Natural killer cell treated with Interleukin-12 subunit alpha and Interleukin-12 subunit beta and Interleukin-15 and Interleukin-18, amount 100 ng/mL, for 72 hours (primary cell): ENCODE data around the gene ADGRV1. TPM values are rescaled to one million over a fixed set of nuclear protein-coding genes. Genes with fewer than 3 reads are reported as not detected.
"Not testable (repeated sequence)": the region's sequence is repeated elsewhere in the genome, so short reads cannot be mapped to it uniquely, and the experiment has no call there.

ENCODE experiments used
- ATAC-seq, 2 donors: fragments of 150-1000 bp; cut with Tn5 transposase in 1 of 2; sonication (Bioruptor Pico), chemical (Tn5 transposase) in 1 of 2; 2 replicates each; pipeline ENCODE4 v1.10.0; 2021
- DNase-seq: peaks from one replicate; pipeline ENCODE4 v3.0.0; 2022; ENCODE audit warnings: low spot score
- H3K27ac Mint-ChIP-seq, 2 donors: 1 replicate in 1 of 2; 2 replicates in 1 of 2; pipeline ENCODE4 v1.8.0; 2022; ENCODE audit warnings: mixed read lengths in 2 of 2, mild to moderate bottlenecking in 1 of 2, moderate library complexity in 1 of 2
- H3K27me3 Mint-ChIP-seq, 2 donors: 1 replicate in 1 of 2; 2 replicates in 1 of 2; pipeline ENCODE4 v1.8.0; 2022; ENCODE audit warnings: mixed read lengths in 2 of 2
- H3K36me3 Mint-ChIP-seq: one replicate; pipeline ENCODE4 v1.8.0; 2022; ENCODE audit warnings: mixed read lengths
- H3K4me1 Mint-ChIP-seq, 2 donors: 1 replicate in 1 of 2; 2 replicates in 1 of 2; pipeline ENCODE4 v1.8.0; 2022; ENCODE audit warnings: low read depth in 2 of 2, mixed read lengths in 2 of 2, mild to moderate bottlenecking in 1 of 2
- H3K4me3 Mint-ChIP-seq: one replicate; pipeline ENCODE4 v1.8.0; 2022; ENCODE audit warnings: mixed read lengths
- H3K9me3 Mint-ChIP-seq: 2 replicates; pipeline ENCODE4 v1.8.0; 2022; ENCODE audit warnings: mixed read lengths
- total RNA-seq, 2 donors: library from RNA; stranded (reverse); gene quantifications; one replicate each; pipeline ENCODE4 v1.2.3, GENCODE V29; 2022

Gene ADGRV1
- total RNA-seq, 2 donors from 2014 or later: 0.33 TPM; not detected in 1

- no peak for ATAC-seq
- peaks cover 0 to 5% of the 10 kb centered on the region in 2 donors for H3K4me1 Mint-ChIP-seq
- H3K27ac Mint-ChIP-seq: no peak overlapping the region
- no peaks in the 10 kb centered on the region for H3K36me3 Mint-ChIP-seq
- H3K9me3 Mint-ChIP-seq: no peaks in the 10 kb centered on the region
- H3K27me3 Mint-ChIP-seq: peaks cover 29 to 58% of the 10 kb centered on the region in 2 donors
- no peak overlapping the region for H3K4me3 Mint-ChIP-seq
- no peak for DNase-seq
These were observed 2.2 kb downstream of the ADGRV1 start for GRCh38 chr5:90560771-90561170.

DNA sequence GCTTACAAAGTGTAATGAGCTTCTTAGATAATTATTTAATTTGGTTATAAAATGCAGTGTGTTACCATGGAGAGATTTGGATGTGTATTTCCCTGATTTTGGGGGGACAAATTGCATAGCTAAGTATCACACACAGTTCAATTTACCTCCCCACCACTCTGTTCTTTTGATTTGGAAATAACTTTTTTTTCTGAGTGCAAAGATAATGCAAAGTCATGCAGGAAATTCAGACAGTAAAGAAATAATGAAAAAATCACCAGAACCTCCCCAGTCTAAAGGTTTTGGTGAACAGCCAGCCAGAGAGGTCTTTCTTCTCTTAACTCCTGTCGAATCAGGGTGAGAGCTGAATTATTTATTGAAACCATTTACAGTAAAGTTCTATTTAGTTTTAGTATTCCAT, 3.2 kb downstream of the ADGRV1 start:
- no peak overlapping the region for H3K4me3 Mint-ChIP-seq
- H3K27me3 Mint-ChIP-seq: peaks cover 26 to 48% of the 10 kb centered on the region in 2 donors
- no peaks in the 10 kb centered on the region for H3K9me3 Mint-ChIP-seq
- ATAC-seq: no peak
- no peaks in the 10 kb centered on the region for H3K36me3 Mint-ChIP-seq
- no peak overlapping the region for H3K27ac Mint-ChIP-seq
- H3K4me1 Mint-ChIP-seq: peaks cover 0 to 5% of the 10 kb centered on the region in 2 donors
- no peak for DNase-seq

DNA sequence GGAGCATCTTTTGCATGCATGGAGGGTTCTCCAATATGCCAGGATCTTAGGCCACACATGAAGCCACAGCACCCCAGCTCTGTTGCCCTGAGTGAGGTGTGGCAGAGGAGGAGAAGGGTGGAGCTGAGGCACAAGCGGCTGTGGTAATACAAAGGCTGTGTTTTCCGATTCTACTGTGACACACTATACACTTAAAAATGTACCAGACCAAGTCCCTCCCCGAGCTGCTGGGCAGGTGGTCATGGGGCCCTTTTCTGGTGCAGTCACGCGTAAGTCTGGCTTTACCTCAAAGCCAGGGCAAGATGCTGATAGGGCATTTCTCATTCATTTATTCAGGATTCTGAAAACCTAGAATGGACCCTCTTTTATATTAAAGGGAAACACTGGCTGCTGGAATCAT, 3.7 kb downstream of the ADGRV1 start:
- no peak for DNase-seq
- H3K4me3 Mint-ChIP-seq: no peak overlapping the region
- H3K9me3 Mint-ChIP-seq: no peaks in the 10 kb centered on the region
- H3K27ac Mint-ChIP-seq: no peak overlapping the region
- ATAC-seq: no peak
- peaks cover 0 to 5% of the 10 kb centered on the region in 2 donors for H3K4me1 Mint-ChIP-seq
- H3K36me3 Mint-ChIP-seq: no peaks in the 10 kb centered on the region
- H3K27me3 Mint-ChIP-seq: peaks cover 23 to 42% of the 10 kb centered on the region in 2 donors

DNA sequence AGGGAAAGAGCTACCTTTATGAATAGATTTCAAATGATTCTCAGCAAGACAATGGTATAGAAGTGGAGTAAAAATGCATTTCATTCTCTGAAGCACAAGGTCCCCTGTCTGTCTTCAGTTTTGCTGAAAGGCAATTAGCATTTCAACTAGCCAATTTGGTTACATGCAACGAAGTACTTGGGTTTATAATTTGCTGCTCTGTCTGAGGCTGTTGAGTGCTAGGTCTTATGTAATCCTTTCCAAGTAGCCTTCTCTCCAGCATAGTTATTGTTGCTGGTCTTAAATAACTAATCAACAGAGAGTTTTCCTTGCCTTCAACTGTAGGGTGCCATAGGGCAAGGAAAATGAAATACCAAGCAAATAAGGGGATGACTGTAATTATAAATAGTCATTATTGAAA, 4.5 kb downstream of the ADGRV1 start:
- no peak overlapping the region for H3K27ac Mint-ChIP-seq
- no peaks in the 10 kb centered on the region for H3K9me3 Mint-ChIP-seq
- peaks cover 0 to 5% of the 10 kb centered on the region in 2 donors for H3K4me1 Mint-ChIP-seq
- ATAC-seq (no peak), DNase-seq (no peak)
- no peak overlapping the region for H3K4me3 Mint-ChIP-seq
- peaks cover 20 to 39% of the 10 kb centered on the region in 2 donors for H3K27me3 Mint-ChIP-seq
- no peaks in the 10 kb centered on the region for H3K36me3 Mint-ChIP-seq

- no peak overlapping the region for H3K4me3 Mint-ChIP-seq
These were observed 6.9 kb downstream of the ADGRV1 start for GRCh38 chr5:90565491-90565890.

GRCh38 chr5:90569084-90569483, 10.5 kb downstream of the ADGRV1 start:
- Mint-ChIP-seq H3K4me3 (no peak overlapping the region), H3K27me3 (peaks cover 24 to 49% of the 10 kb centered on the region in 2 donors), H3K4me1 (no peaks in the 10 kb centered on the region), H3K36me3 (no peaks in the 10 kb centered on the region), H3K9me3 (no peaks in the 10 kb centered on the region), H3K27ac (no peak overlapping the region)
- ATAC-seq: no peak
- DNase-seq: no peak

More at GRCh38 chr5:90565491-90565890, 6.9 kb downstream of the ADGRV1 start:
- DNase-seq (no peak), ATAC-seq (no peak)
- Mint-ChIP-seq H3K9me3 (no peaks in the 10 kb centered on the region), H3K27ac (no peak overlapping the region), H3K36me3 (no peaks in the 10 kb centered on the region), H3K4me1 (no peaks in the 10 kb centered on the region), H3K27me3 (peaks cover 17 to 41% of the 10 kb centered on the region in 2 donors)

DNA sequence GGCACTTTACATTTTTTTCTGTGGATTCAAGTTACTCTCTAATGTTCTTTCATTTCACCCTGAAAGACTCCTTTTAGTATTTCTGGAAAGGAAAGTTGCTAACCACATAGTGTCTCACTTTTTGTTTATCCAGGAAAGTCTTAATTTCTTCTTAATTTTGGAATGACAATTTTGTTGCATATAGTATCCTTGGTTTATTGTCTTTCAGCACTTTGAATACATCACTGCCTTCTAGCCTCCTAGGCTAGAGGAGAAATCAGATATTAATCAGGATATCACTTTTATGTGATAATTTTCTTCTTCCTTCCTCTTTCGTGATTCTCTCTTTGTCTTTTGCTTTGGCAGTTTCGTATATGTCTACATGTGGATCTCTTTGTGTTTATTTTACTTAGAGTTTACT, 11.4 kb downstream of the ADGRV1 start:
- Mint-ChIP-seq H3K27me3 (peaks cover 21 to 44% of the 10 kb centered on the region in 2 donors), H3K4me1 (no peaks in the 10 kb centered on the region), H3K27ac (no peak overlapping the region), H3K36me3 (no peaks in the 10 kb centered on the region), H3K9me3 (no peaks in the 10 kb centered on the region), H3K4me3 (no peak overlapping the region)
- ATAC-seq: no peak
- DNase-seq: no peak

DNA sequence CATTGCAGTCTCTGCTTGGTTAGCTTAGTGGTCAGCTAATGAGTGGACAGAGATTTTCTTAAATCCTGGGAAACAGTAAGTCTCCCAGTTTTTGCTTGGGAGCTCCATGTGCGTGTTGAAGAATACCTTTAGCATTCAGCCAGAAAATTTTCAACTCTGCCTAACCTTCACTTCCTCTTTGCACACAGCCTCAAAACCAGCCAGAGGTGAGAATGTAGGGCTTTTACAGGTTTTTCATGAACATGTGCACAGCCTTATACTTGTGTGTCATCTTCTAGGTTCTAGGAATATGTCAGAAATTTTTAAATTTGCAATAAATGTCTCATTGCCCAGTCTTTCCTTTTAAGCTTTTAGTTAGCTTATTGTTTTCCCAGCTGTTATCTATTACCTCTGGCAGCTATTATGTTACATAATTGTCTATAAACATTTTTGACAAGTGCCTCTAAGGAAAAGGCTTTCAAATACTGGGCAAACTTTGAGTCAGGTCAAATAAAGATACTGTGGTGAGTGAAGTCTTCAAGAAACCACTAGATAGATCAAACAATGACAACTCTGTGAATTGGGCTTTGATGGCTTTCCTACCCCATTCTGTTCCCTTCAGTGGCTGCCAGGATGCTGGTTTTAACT, 12.7 kb downstream of the ADGRV1 start:
- ATAC-seq (no peak), DNase-seq (no peak)
- Mint-ChIP-seq H3K27me3 (peaks cover 18 to 44% of the 10 kb centered on the region in 2 donors), H3K36me3 (no peaks in the 10 kb centered on the region), H3K27ac (no peak overlapping the region), H3K9me3 (no peaks in the 10 kb centered on the region), H3K4me1 (no peaks in the 10 kb centered on the region), H3K4me3 (no peak overlapping the region)

DNA sequence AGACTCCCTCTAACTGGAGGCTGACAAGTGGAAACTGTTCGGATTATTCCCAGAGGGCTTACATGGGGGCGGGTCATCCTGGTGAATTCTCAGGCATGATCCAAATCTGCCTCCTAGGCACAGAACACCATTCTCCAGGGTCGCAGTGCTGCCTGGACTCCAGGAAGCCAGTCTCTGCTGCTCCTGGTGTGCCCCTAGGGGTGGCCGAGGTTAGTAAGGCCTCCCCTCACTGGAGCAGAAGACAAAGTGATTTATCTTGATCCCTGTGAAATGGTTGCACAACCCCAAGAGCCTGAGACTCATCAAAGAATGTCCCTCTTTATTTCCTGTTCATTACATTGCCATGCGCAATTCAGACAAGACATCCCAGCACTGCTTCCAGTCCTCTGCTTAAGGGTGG, 17.1 kb downstream of the ADGRV1 start:
- H3K36me3 Mint-ChIP-seq: peaks cover 11% of the 10 kb centered on the region
- ATAC-seq (no peak), DNase-seq (no peak)
- peaks cover 16 to 40% of the 10 kb centered on the region in 2 donors for H3K27me3 Mint-ChIP-seq
- H3K27ac Mint-ChIP-seq: no peak overlapping the region
- no peak overlapping the region for H3K4me3 Mint-ChIP-seq
- H3K9me3 Mint-ChIP-seq: peaks cover 12% of the 10 kb centered on the region
- no peaks in the 10 kb centered on the region for H3K4me1 Mint-ChIP-seq

- Mint-ChIP-seq H3K36me3 (peaks cover 11% of the 10 kb centered on the region), H3K9me3 (peaks cover 15% of the 10 kb centered on the region), H3K27me3 (peaks cover 20 to 40% of the 10 kb centered on the region in 2 donors)
- DNase-seq, H3K4me1 Mint-ChIP-seq, H3K27ac Mint-ChIP-seq, ATAC-seq, H3K4me3 Mint-ChIP-seq: not testable (repeated sequence)
These were observed 18.0 kb downstream of the ADGRV1 start for GRCh38 chr5:90576566-90576965.

DNA sequence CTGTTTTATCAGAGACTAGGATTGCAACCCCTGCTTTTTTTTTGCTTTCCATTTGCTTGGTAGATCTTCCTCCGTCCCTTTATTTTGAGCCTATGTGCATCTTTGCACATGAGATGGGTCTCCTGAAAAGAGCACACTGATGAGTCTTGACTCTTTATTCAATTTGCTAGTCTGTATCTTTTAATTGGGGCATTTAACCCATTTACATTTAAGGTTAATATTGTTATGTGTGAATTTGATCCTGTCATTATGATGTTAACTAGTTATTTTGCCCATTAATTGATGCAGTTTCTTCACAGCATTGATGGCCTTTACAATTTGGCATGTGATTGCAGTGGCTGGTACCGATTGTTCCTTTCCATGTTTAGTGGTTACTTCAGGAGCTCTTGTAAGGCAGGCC, 21.3 kb downstream of the ADGRV1 start:
- Mint-ChIP-seq H3K27me3 (peaks cover 13 to 26% of the 10 kb centered on the region in 2 donors), H3K9me3 (peaks cover 15% of the 10 kb centered on the region), H3K36me3 (peaks cover 11% of the 10 kb centered on the region)
- H3K4me1 Mint-ChIP-seq, H3K4me3 Mint-ChIP-seq, DNase-seq, ATAC-seq, H3K27ac Mint-ChIP-seq: not testable (repeated sequence)

DNA sequence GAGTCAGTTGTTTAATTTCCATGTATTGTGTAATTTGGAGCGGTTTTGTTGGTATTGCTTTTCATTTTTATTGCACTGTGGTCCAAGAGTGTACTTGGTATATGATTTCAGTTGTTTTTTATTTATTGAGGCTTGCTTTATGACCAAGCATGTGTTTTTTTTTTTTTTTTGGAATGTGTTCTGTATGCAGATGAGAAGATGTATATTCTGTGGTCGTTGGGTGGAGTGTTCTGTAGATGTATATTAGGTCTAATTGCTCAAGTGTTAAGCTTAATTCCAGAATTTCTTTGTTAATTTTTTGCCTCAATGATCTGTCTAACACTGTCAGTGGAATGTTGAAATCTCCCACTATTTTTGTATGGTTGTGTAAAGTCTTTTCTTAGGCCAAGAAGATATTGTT, 23.4 kb downstream of the ADGRV1 start:
- ATAC-seq (no peak), DNase-seq (no peak)
- Mint-ChIP-seq H3K9me3 (peaks cover 15% of the 10 kb centered on the region), H3K4me1 (no peaks in the 10 kb centered on the region), H3K4me3 (no peak overlapping the region), H3K27ac (no peak overlapping the region), H3K36me3 (peaks cover 11% of the 10 kb centered on the region), H3K27me3 (peaks cover 16 to 32% of the 10 kb centered on the region in 2 donors)

DNA sequence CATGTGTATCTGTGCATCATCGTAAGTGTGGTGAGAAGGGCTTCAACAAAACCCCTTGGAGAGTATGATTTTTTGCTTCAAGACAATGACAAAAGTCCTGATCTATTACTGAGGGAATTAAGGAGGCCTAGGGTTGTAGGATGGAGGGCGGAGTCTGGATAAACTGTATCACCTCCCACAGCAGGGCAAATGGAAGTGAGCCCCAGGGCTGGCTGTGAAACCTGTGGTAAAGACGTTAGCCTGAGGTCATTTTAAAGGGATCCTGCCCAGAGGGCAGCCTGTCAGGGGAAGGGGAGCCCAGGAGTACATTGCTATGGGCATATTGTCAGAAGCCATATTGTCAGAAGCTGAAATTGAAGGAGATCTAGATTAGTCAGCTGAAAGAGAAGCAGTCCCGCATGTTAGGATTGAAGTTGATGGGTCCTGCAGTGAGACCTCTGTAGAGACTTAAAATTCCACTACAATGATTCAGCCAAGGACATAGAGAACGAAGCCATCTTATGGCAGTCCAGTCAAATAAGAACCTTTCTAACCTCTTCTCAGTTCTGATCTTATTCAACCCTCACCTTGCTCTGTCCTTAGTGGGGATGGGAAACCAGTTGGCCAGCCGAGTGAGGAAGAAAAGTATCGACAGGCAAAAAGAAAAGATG, 26.9 kb downstream of the ADGRV1 start:
- Mint-ChIP-seq H3K4me1 (no peaks in the 10 kb centered on the region), H3K36me3 (no peaks in the 10 kb centered on the region), H3K27me3 (peaks cover 13 to 28% of the 10 kb centered on the region in 2 donors), H3K27ac (no peak overlapping the region), H3K9me3 (peaks cover 3% of the 10 kb centered on the region), H3K4me3 (no peak overlapping the region)
- DNase-seq (no peak), ATAC-seq (no peak)

DNA sequence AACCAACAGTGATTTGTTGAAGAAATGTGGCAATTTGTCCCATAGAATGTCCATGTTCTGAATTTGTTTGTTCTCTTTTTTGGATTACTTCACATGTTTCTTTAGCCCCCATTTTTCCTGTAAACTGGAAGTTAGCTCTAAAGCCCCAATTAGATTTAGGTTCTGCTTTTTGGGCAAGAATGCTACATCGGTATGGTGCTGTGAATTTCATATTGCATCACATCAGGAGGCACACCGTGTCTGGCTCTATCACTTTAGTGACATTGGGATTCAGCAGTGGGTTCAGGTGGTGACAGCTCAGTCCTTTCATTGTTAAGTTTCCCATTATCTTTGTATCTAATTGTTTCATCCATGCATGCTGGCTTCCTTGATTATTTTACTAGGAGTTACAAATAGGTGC, 27.9 kb downstream of the ADGRV1 start:
- H3K36me3 Mint-ChIP-seq: no peaks in the 10 kb centered on the region
- H3K27me3 Mint-ChIP-seq: peaks cover 9 to 21% of the 10 kb centered on the region in 2 donors
- no peak for DNase-seq
- H3K4me3 Mint-ChIP-seq: no peak overlapping the region
- no peak overlapping the region for H3K27ac Mint-ChIP-seq
- H3K9me3 Mint-ChIP-seq: no peaks in the 10 kb centered on the region
- ATAC-seq: no peak
- H3K4me1 Mint-ChIP-seq: no peaks in the 10 kb centered on the region
